SU-DHL-6 (cell line): ENCODE results near the gene CYP21A2.
"Not testable (repeated sequence)": the region's sequence is repeated elsewhere in the genome, so short reads cannot be mapped to it uniquely, and the experiment has no call there.

Experiments used
- CTCF ChIP-seq: fragments of 200-600 bp; sonication (generic); IDR thresholded peaks from one replicate; pipeline ENCODE4 v1.5.1; 2017; ENCODE audit warnings: antibody characterized with exemption, mild to moderate bottlenecking, low read length, moderate library complexity; ENCODE audit not compliant: insufficient read depth, poor library complexity, severe bottlenecking
- EZH2phosphoT487 ChIP-seq: fragments of 200-600 bp; sonication (generic), shearing (Covaris generic); conservative IDR thresholded peaks from 2 replicates; pipeline ENCODE4 v1.6.1; 2018; ENCODE audit warnings: mild to moderate bottlenecking, antibody characterized with exemption, low read length, moderate library complexity, mixed read lengths

- TF ChIP-seq CTCF, EZH2phosphoT487: not testable (repeated sequence)
Measured at GRCh38 chr6:32039321-32040274, 1.4 kb downstream of the CYP21A2 start.
